Body of pancreas (tissue), 4 donors: ENCODE measurements around the gene POFUT2.

Experiments
- CTCF ChIP-seq, 7 experiments: fragments of 450-650 bp in 4 of 7; fragments of 200-600 bp in 3 of 7; sonication (generic) in 3 of 7; IDR thresholded peaks; one replicate each; pipeline ENCODE4 v1.5.1; 2016 to 2019; ENCODE audit warnings: antibody characterized with exemption in 7 of 7
- POLR2A ChIP-seq, 3 donors: fragments of 450-650 bp; IDR thresholded peaks; one replicate each; pipeline ENCODE4 v1.6.1; 2016; ENCODE audit warnings: antibody characterized with exemption in 3 of 3, mild to moderate bottlenecking in 2 of 3

DNA sequence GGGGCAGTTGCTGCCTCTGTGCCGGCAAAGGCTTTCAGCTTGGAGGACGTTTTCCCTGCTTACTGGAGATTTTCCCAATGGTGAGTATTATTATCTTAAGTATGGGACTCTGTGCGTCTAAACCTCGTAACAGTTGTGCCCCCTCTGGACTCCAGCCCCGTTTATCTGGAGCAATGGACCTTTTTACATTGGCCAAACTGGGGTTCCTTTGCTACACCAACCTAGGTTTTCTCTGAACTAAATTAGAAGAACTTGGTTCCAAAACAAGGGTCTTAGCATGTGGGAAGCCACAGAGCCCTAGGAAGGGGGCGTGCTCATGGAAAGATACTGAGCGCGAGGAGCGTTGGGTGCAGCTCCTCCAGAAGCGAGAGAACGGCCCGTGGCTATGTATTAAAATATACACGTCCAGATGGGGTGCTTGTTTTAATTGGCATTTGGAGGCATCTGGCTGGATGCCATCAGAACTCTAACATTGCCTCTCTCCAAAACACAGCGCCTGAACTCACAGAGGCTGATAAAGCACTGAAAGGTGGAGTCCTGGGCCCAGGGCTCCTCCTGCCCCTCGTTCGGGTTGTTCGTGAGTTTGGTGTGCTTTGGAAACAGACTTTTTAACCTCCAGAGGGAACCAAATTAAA lies 28.4 kb downstream of the POFUT2 start:
- TF ChIP-seq CTCF (IDR thresholded peaks at IDR 0.05) (no peak), POLR2A (IDR thresholded peaks at IDR 0.05) (no peak)
